ENCODE results near the gene CSHL1.
A peak's percentile ranks its signal among the peaks of the same experiment; 100 is the strongest.
"Not testable (repeated sequence)": the region's sequence is repeated elsewhere in the genome, so short reads cannot be mapped to it uniquely, and the experiment has no call there.

GRCh38 chr17:63892316-63893037 is 18.6 kb downstream of the CSHL1 start:
- TF ChIP-seq POLR2AphosphoS5 (IDR thresholded peaks at IDR 0.05; ENCODE audit: low read depth); EZH2 (IDR thresholded peaks at IDR 0.05; ENCODE audit: low read depth, unreplicated experiment): not testable (repeated sequence)
- TF ChIP-seq, protein P1, sequence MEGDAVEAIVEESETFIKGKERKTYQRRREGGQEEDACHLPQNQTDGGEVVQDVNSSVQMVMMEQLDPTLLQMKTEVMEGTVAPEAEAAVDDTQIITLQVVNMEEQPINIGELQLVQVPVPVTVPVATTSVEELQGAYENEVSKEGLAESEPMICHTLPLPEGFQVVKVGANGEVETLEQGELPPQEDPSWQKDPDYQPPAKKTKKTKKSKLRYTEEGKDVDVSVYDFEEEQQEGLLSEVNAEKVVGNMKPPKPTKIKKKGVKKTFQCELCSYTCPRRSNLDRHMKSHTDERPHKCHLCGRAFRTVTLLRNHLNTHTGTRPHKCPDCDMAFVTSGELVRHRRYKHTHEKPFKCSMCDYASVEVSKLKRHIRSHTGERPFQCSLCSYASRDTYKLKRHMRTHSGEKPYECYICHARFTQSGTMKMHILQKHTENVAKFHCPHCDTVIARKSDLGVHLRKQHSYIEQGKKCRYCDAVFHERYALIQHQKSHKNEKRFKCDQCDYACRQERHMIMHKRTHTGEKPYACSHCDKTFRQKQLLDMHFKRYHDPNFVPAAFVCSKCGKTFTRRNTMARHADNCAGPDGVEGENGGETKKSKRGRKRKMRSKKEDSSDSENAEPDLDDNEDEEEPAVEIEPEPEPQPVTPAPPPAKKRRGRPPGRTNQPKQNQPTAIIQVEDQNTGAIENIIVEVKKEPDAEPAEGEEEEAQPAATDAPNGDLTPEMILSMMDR (conservative IDR thresholded peaks at IDR 0.05; ENCODE audit: low read depth in 2 of 2) = peak; percentile 30 to 59; a peak in 3 of 4 replicates
